D341Med (cell line): ENCODE results near the gene BEST4.
"Not testable (repeated sequence)": the region's sequence is repeated elsewhere in the genome, so short reads cannot be mapped to it uniquely, and the experiment has no call there.

ENCODE experiments used
- DNase-seq: peaks from one replicate; pipeline ENCODE4 v3.0.0; 2012; ENCODE audit warnings: low spot score

Gene BEST4

GRCh38 chr1:44788120-44788860 is at the start of gene BEST4:
TSS of gene BEST4 (minus strand) at chr1:44788170. CDS start at chr1:44787705, 465 bp downstream.
- no peak for DNase-seq

- DNase-seq, result peak; percentile 77
Measured at GRCh38 chr1:44835738-44836675, 48.0 kb upstream of the BEST4 start.

- DNase-seq, result no peak
Measured at GRCh38 chr1:44834328-44834727, 46.4 kb upstream of the BEST4 start.

- no peak for DNase-seq
Measured at GRCh38 chr1:44832056-44832705, 44.2 kb upstream of the BEST4 start.

GRCh38 chr1:44831516-44831915 is 43.5 kb upstream of the BEST4 start:
- DNase-seq, result peak; percentile 21

GRCh38 chr1:44830900-44831304 is 42.9 kb upstream of the BEST4 start:
- DNase-seq, result peak; percentile 32

- peak; percentile 15 for DNase-seq
Measured at GRCh38 chr1:44829506-44830384, 41.8 kb upstream of the BEST4 start.

GRCh38 chr1:44828841-44829440 is 41.0 kb upstream of the BEST4 start:
- DNase-seq, result peak; percentile 15

- peak; percentile 10 for DNase-seq
Measured at GRCh38 chr1:44828003-44828651, 40.2 kb upstream of the BEST4 start.

- no peak for DNase-seq
Measured at GRCh38 chr1:44827197-44828002, 39.4 kb upstream of the BEST4 start.

GRCh38 chr1:44826375-44827196 is 38.6 kb upstream of the BEST4 start:
- no peak for DNase-seq

GRCh38 chr1:44824392-44824791 is 36.4 kb upstream of the BEST4 start:
- DNase-seq, result not testable (repeated sequence)

GRCh38 chr1:44822981-44823451 is 35.0 kb upstream of the BEST4 start:
- DNase-seq, result no peak

GRCh38 chr1:44822131-44822701 is 34.2 kb upstream of the BEST4 start:
- DNase-seq, result no peak

- DNase-seq, result no peak
Measured at GRCh38 chr1:44821240-44821715, 33.3 kb upstream of the BEST4 start.

- no peak for DNase-seq
Measured at GRCh38 chr1:44820328-44821239, 32.6 kb upstream of the BEST4 start.
